NCI-H774 (cell line): Measurements from ENCODE around the gene RFXANK.

Experiments used
- DNase-seq: peaks from one replicate; lab custom pipeline; 2025; lab: John Stamatoyannopoulos, UW

The RFXANK gene

GRCh38 chr19:19232261-19232721, 40.2 kb downstream of the RFXANK start:
- DNase-seq, result no peak

DNA sequence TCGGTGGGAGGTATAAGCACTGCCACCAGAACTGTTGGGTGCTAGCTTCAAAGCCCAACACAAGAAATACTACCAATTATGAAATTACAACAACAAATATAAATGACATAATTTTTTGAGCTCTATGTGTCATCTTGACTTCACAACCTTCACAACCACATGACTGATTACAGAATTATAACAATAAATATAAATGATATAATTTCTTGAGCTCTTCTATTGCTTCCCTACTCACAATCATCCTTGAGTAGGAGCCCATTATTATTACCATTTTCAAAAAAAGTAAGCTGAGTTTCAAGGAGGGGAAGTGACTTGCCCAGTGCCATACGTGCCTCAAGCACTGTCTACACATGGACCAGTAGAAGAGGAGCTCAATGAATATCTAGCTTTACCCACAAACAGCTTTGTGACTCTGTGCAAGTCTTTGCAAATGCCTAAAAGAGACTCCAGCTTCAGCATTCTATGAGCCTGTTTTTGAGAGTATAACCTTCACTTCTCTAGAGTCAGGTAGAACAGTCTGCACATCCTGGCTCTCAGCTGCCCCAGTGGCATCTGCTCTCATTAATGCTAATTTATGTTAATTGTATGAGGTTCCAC, 42.3 kb downstream of the RFXANK start:
- no peak for DNase-seq

- DNase-seq, result no peak
These were observed 44.1 kb downstream of the RFXANK start for GRCh38 chr19:19236173-19236572.

GRCh38 chr19:19238126-19238894, 46.3 kb downstream of the RFXANK start:
- no peak for DNase-seq

GRCh38 chr19:19239675-19240074, 47.6 kb downstream of the RFXANK start:
- no peak for DNase-seq

GRCh38 chr19:19240476-19240875, 48.4 kb downstream of the RFXANK start:
- DNase-seq, result no peak

DNA sequence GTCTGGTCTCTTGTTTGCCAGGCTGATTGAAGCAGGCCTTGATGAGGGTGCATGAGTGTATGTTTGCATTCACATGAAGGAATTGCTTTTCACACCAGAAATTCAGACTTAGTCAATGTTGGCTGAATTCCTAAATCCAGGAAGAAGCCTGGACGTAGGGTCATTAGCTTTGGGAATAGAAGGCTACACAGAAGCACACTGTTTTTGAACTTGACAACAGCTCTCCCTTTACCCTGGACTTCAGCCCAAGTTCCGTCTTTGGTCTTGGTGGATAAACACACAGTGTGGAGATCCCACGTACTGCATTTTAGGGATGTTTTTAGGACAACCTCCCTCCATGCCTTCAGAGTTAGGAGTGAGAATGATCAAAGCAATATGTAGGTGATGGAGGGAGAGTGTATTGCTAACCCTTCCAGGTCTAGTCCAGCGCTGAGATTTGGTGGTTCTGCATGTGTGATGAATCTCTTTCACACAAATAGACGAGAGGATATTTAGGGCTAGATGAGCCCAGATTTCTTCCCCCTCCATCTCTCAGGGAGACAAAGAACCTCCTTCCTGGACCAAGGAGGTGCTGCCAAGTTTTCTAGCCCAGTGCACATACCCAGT, 58.2 kb downstream of the RFXANK start:
- no peak for DNase-seq
